OCI-M1 (cell line): ENCODE data around the gene RBMS2.
"Not testable (repeated sequence)": the region's sequence is repeated elsewhere in the genome, so short reads cannot be mapped to it uniquely, and the experiment has no call there.

Source experiments
- DNase-seq: peaks from one replicate; lab custom pipeline; 2025; lab: John Stamatoyannopoulos, UW

Gene RBMS2

DNA sequence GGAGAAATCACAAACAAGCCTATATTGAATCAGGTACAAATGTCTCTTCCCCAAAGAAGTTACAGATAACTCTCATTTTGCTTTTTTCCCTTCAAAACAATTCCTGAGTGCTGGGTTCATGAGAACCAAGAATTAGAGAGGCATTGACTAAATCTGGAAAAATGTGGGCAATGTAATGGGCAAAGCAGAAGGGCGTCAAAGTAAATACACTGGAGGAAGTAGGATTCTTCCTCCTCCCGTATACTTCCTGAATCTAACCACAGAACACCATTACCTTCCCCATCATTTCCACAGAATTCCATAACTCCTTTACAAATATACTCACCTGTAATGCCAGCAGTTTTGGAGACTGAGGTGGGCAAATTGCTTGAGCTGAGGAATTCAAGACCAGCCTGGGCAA lies 3.0 kb upstream of the RBMS2 start:
- no peak for DNase-seq

DNA sequence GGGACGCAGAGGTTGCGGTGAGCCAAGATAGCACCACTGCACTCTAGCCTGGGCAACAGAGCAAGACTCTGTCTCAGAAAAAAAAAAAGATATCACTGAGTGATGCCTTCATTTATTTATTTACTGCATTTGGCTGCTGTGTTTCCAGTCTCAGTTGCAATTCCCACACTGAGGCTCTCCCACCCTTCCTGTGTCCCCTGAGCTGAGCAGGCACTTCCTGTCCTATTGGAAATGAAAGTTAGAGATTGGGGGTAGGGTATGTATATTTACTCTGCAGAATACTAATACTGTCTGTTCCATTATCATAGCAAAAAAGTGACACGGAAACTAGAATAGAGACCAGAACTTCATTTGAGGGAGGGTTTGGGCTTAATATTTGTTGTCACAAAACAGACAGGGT lies 1.6 kb upstream of the RBMS2 start:
- no peak for DNase-seq

DNA sequence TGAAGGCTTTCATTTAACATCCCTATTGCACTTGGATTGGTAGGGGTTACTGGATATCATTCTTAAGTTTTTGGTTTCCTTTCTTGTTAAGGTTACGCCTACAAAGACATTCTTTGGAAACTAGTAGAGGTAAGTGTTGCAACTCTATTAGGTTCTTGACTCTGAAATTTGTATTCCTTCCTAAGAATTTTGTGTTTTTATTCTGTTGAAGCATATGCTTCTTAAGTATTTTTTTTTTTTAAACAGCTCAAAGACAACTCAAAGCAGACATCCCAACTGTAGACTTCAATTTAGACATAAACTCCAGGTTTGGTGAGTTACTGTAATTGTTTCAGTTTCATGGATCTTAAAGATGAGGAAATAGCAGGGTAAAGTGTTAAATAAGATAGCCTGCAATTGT lies 1.1 kb upstream of the RBMS2 start:
- DNase-seq: no peak

DNA sequence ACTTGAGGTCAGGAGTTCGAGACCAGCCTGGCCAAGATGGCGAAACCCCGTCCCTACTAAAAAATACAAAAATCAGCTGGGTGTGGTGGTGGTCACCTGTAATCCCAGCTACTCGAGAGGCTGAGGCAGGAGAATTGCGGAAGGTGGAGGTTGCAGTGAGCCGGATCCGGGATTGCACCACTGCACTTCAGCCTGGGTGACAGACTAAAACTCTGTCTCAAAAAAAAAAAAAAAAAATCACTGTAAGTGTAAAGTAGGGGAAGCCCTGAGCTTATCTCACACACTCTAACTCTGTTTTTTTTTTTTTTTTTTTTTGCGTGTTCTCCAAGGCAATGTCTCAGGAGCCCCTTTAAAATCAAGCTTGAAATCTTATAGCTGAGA lies 421 bp upstream of the RBMS2 start:
- DNase-seq: no peak

- peak; percentile 67 for DNase-seq
Observed at GRCh38 chr12:56522411-56523193, 982 bp downstream of the RBMS2 start.

- DNase-seq: no peak
Observed at GRCh38 chr12:56528846-56529245, 7.2 kb downstream of the RBMS2 start.

DNA sequence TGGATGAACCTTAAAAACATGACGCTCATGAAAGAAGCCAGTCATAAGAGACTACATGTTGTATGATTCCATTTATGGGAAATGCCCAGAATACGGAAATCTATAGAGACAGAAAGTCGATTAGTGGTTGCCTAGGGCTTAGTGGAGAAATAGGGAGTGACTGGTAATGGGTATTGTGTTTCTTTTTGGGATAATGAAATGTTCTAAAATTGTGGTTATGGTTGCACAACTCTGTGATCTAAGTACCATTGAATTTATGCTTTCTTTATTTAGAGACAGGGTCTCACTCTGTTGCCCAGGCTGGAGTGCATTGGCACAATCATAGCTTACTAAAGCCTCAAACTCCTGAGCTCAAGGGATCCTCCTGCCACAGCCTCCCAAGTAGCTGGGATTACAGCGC lies 8.0 kb downstream of the RBMS2 start:
- no peak for DNase-seq

DNA sequence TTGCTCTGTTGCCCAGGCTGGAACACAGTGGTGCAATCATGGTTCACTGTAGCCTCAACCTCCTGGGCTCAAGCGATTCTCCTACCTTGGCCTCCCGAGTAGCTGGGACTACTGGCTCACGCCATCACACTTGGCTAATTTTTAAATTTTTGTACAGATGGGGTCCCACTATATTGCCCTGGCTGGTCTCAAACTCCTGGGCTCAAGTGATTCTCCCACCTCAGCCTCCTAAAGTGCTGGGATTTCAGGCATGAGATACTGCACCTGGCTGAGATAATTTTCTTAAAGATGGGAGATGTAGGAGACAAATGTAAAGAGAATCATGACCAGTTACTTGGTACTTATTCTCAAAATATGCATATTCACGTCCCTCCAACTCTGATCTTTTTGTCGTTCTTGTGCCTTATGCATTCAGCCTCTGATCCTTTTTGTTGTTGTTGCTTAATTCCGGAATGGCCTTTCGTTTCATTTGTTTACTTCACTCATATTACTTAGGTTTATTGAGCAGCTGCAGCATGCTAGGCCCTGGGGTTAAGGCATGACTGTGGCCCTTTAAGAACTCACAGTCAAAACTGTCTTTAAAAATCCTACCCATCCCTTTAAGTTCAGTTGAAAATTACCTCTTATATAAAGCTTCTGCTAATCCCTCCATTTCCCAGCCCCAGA lies 8.9 kb downstream of the RBMS2 start:
- no peak for DNase-seq

DNA sequence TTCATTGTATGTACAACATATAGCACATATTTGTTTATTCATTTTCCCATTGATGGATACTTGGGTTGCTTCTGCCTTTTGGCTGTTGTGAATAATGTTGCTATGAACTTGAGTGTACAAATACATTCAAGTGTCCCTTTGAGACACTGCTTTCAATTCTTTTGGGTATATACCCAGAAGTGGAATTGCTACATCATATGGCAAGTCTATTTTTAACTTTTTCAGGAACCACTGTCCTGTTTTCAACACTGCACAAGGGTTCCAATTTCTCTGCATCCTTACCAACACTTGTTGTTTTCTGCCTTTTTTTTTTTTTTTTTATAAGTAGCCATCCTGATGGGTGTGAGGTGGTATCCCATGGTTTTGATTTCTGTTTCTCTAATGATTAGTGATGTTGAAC lies 15.9 kb downstream of the RBMS2 start:
- DNase-seq: no peak

- DNase-seq: no peak
Observed at GRCh38 chr12:56541631-56542030, 20.0 kb downstream of the RBMS2 start.

- no peak for DNase-seq
Observed at GRCh38 chr12:56542164-56542563, 20.5 kb downstream of the RBMS2 start.

GRCh38 chr12:56545023-56545604 lies 23.5 kb downstream of the RBMS2 start:
- DNase-seq: no peak

DNA sequence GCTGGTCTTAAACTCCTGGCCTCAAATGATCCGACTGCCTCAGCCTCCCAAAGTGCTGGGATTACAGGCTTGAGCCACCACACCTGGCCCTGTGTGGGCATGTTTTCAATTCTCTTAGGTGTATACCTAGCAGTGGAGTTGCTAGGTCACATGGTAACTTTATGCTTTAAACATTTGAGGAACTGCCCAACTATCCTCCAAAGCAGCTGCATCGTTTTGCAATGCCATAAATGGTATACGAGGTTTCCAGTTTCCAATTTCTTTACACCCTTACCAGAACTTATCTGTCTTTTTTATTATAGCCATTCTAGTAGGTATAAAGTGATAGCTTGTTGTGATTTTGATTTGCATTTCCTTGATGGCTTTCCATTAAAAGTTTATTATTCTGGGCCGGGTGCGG lies 25.1 kb downstream of the RBMS2 start:
- no peak for DNase-seq

DNA sequence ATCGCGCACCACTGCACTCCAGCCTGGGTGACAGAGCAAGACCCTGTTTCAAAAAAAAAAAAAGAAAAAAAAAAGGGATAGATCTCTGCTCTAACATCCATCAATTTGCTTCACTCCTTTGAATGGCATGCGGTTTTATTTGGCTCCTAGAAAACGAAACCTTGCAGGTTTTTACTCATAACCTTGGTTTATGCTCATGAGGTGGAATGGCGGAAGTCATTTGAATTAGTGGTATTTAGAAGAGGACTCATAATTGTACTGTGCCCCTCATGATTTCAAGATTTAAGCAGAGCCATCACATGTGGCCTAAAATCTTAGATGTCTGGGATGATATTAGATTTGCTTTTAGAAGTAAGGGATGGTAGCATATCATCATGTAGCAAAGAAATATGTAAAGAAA lies 29.4 kb downstream of the RBMS2 start:
- no peak for DNase-seq

- peak; percentile 87 for DNase-seq
Observed at GRCh38 chr12:56565510-56566101, 44.0 kb downstream of the RBMS2 start.

DNA sequence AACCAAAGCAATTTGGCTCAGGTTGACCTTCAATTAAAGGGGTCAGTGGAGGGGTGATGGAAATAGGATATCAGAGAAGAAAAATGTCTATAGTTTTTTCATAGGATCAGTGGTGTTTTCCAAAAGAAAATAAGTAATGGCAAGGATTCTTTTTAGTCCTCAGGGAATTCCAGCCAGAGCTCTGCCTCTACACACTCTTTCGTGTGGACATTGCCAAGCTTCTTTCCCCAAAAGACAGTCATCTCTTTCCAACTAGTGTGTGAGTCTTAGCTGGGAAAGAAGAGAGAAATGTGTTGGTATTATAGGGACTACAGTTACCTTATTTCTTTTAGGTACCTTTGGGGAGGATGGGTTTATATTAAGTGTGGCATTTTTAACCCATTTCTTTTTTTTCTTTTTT lies 46.5 kb downstream of the RBMS2 start:
- DNase-seq: no peak

DNA sequence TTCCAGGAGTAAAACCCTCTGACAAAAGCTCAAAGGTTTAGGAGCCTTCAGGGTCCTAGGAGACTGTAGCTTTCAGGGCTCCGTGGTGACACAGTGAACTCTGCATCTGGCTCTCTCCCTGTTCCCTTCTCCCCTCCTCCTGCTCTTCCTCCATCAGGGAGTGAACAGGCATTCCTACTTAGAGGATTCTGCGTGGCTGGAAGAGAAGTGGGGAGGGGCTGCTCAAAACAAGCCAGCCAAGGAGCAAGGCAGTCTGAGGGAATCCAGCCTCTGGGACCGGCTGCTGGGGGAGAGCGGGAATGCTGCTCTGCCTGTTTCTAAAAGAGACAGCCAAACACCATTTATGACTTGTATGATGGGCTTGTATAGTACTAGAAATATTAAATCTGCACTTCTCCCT lies 49.5 kb downstream of the RBMS2 start:
- no peak for DNase-seq

GRCh38 chr12:56572288-56572687 lies 50.7 kb downstream of the RBMS2 start:
- DNase-seq: no peak

- peak; percentile 41 for DNase-seq
Observed at GRCh38 chr12:56574210-56574609, 52.6 kb downstream of the RBMS2 start.

DNA sequence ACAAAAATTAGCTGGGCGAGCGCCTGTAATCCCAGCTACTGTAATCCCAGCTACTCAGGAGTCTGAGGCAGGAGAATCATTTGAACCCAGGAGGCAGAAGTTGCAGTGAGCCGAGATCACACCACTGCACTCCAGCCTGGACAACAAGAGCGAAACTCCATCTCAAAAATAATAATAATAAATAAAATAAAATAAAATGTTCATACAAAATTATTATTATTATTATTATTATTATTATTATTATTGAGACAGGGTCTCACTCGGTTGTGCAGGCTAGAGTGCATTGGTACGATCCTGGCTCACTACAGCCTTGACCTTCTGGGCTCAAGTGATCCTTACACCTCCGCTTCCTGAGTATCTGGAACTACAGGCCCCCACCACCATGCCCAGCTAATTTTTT lies 55.6 kb downstream of the RBMS2 start:
- not testable (repeated sequence) for DNase-seq

DNA sequence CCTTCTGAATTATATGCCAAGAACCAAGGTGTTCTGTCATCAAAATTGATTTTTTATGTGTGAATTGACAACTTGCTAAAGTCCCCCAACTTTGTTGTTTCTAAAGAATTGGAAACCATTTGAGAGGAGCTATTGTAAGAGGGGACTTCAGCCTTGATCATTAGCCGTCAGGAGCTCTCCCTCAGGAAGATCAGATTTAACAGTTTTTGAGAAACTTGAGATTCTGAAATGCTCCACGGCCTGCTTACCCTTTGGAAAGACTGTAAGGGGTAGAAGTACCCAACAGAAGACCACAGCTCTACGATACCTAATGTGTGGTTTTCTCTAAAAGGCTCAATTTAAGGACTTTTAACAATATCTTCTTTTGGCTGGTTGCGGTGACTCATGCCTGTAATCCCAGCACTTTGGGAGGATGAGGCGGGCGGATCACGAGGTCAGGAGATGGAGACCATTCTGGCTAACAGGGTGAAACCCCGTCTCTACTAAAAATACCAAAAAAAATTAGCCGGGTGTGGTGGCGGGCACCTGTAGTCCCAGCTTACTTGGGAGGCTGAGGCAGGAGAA lies 57.4 kb downstream of the RBMS2 start:
- no peak for DNase-seq

GRCh38 chr12:56581418-56582145 lies 60.0 kb downstream of the RBMS2 start:
- peak; percentile 40 for DNase-seq
